ENCODE data around the gene CYP19A1. TPM values are rescaled to one million over a fixed set of nuclear protein-coding genes. Genes with fewer than 3 reads are reported as not detected.

CYP19A1 gene
- total and polyA plus RNA-seq, 5 donors from 2014 or later, result 0.52 TPM; not detected in 4

DNA sequence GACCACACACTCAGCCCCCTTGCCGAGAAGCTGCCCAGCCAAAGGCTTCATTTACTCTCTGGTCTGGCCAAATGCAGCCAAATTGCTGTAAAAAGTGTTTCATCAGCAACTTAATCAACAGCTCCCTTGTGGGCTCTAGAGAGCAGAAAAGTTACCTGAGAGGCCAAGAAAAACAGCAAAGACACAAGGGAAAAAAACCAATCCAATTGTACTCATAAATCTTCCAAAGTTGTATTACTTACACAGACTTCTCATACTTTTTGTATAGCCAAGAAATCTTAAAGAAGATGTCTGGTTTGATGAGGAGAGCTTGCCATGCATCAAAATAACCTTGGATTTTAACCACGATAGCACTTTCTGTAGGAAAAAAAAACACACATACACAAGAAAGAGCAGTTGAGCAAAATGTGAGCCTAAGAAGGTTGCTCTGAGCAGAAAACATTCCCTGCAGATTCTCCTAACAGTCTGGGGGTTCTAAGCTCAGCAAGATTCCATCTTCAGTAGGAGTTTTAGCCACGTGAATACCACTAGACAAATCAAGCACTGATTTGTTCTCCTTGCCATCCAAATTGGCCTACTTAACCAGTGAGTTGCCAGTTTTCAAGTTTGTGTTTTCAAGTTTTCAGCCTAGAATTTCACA is 120.0 kb downstream of the CYP19A1 start:
- Histone ChIP-seq H3K27ac (ENCODE audit: insufficient read depth, low read length, poor library complexity, severe bottlenecking) (no peak overlapping the region), H3K27me3 (ENCODE audit: control insufficient read depth, insufficient read depth, low read length) (peaks cover 2% of the 10 kb centered on the region), H3K36me3 (ENCODE audit: control insufficient read depth, insufficient read depth, low read length) (no peaks in the 10 kb centered on the region), H3K4me3 (ENCODE audit: low read depth, low read length) (no peak overlapping the region), H3K4me1 (ENCODE audit: control insufficient read depth, insufficient read depth, low read length, poor library complexity, severe bottlenecking) (no peaks in the 10 kb centered on the region), H3K9me3 (ENCODE audit: control insufficient read depth in 2 of 2, low read length in 2 of 2) (no peaks in the 10 kb centered on the region)
- Mint-ChIP-seq H3K36me3 (no peaks in the 10 kb centered on the region), H3K27me3 (peaks cover 18% of the 10 kb centered on the region), H3K4me1 (no peaks in the 10 kb centered on the region), H3K27ac (no peak overlapping the region), H3K9me3 (peaks cover 0 to 3% (median 0%) of the 10 kb centered on the region in 7 donors), H3K4me3 (no peak overlapping the region)
- ATAC-seq (ENCODE audit: low read depth in 2 of 2) (no peak), DNase-seq (no peak)

DNA sequence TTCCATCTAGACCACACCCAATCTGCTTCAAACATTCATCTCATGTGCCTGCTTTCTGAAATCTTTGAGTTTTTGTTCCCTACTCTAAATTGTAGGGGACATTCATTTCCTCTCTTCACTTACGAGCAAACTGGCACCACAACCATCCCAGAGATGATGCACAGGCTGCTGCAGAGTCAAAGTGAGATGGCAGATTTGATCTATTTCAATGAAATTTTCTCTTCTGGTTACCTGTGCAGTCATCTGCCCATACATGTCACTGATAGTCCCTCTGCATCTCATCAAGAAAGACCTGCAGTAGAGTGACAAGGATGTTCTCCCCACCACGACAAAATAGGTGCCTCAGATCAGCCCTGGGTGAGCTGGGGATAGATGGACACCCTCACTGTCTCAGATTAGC is 125.5 kb downstream of the CYP19A1 start:
- Histone ChIP-seq H3K4me1 (ENCODE audit: control insufficient read depth, insufficient read depth, low read length, poor library complexity, severe bottlenecking) (no peaks in the 10 kb centered on the region), H3K27ac (ENCODE audit: insufficient read depth, low read length, poor library complexity, severe bottlenecking) (no peak overlapping the region), H3K9me3 (ENCODE audit: control insufficient read depth in 2 of 2, low read length in 2 of 2) (no peaks in the 10 kb centered on the region), H3K27me3 (ENCODE audit: control insufficient read depth, insufficient read depth, low read length) (peaks cover 2% of the 10 kb centered on the region), H3K4me3 (ENCODE audit: low read depth, low read length) (no peak overlapping the region), H3K36me3 (ENCODE audit: control insufficient read depth, insufficient read depth, low read length) (no peaks in the 10 kb centered on the region)
- ATAC-seq (ENCODE audit: low read depth in 2 of 2) (no peak), DNase-seq (no peak)
- Mint-ChIP-seq H3K4me3 (no peak overlapping the region), H3K27ac (no peak overlapping the region), H3K36me3 (no peaks in the 10 kb centered on the region), H3K27me3 (peaks cover 19% of the 10 kb centered on the region), H3K9me3 (peaks cover 0 to 3% (median 0%) of the 10 kb centered on the region in 7 donors), H3K4me1 (no peaks in the 10 kb centered on the region)

DNA sequence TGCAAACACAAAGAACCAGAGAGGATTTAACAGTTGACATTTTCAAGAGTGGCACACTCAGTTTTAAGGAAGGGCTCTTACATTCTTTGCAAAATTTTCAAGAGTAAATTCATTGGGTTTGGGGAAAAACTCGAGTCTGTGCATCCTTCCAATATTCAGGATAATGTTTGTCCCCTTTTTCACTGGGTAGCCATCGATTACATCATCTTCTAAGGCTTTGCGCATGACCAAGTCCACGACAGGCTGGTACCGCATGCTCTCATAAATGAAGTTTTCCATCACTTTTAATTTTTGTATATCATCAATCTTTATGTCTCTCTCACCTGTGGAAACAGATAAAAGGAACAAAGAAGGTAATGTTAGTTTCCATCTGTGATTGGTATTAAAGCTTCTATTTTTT is 126.2 kb downstream of the CYP19A1 start:
- H3K9me3 ChIP-seq (ENCODE audit: control insufficient read depth in 2 of 2, low read length in 2 of 2), result no peaks in the 10 kb centered on the region
- Mint-ChIP-seq H3K36me3 (no peaks in the 10 kb centered on the region), H3K4me3 (no peak overlapping the region), H3K4me1 (no peaks in the 10 kb centered on the region), H3K9me3 (peaks cover 0 to 3% (median 0%) of the 10 kb centered on the region in 7 donors), H3K27ac (no peak overlapping the region), H3K27me3 (peaks cover 20% of the 10 kb centered on the region)
- DNase-seq (no peak), ATAC-seq (ENCODE audit: low read depth in 2 of 2) (no peak)
- no peak overlapping the region for H3K27ac ChIP-seq (ENCODE audit: insufficient read depth, low read length, poor library complexity, severe bottlenecking)
- H3K4me1 ChIP-seq (ENCODE audit: control insufficient read depth, insufficient read depth, low read length, poor library complexity, severe bottlenecking), result no peaks in the 10 kb centered on the region
- no peak overlapping the region for H3K4me3 ChIP-seq (ENCODE audit: low read depth, low read length)
- H3K27me3 ChIP-seq (ENCODE audit: control insufficient read depth, insufficient read depth, low read length), result peaks cover 2% of the 10 kb centered on the region
- H3K36me3 ChIP-seq (ENCODE audit: control insufficient read depth, insufficient read depth, low read length), result no peaks in the 10 kb centered on the region

DNA sequence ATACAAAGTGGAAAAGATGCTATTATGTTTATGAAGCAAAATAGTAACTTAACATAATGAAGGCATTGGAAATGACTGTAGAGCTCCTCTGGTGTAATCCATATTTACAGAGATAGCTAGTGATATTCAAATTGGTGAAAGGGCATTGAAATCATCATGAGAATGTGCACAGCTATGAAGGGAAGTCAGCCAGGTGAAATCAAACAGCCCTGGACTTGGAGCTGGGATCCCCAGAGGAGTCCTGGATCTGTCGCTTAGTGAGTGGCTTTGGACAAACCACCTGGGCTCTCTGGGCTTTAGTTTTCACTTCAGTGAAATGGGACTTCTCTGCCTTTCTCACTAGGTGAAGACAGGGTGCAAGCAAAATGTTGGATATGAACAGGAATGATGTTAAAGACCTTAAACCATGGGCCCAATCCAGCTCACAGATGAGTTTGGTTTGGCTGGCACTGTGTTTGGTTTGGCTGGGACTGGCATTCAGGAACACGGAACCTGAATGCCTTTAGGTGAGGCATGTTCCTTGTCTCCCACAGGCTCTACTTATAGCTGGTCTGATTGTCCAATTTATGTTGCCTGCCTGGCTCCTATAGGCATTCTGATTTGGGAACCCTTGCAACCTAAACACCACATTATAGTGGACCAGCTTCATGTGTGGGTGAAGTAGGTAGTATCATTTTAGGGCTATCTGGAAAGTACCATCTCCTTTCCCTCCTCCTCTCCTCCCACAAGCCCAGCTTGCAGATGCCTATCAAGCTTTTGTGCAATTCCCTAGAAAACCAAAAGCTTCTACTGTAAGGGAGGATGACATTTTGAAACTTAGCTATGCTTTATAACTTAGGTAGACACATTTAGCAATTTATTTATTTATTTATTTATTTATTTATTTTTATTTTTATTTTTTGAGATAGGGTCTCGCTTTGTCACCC is 133.1 kb downstream of the CYP19A1 start:
- peaks cover 16% of the 10 kb centered on the region for H3K27me3 Mint-ChIP-seq
- ATAC-seq (ENCODE audit: low read depth in 2 of 2), result no peak

DNA sequence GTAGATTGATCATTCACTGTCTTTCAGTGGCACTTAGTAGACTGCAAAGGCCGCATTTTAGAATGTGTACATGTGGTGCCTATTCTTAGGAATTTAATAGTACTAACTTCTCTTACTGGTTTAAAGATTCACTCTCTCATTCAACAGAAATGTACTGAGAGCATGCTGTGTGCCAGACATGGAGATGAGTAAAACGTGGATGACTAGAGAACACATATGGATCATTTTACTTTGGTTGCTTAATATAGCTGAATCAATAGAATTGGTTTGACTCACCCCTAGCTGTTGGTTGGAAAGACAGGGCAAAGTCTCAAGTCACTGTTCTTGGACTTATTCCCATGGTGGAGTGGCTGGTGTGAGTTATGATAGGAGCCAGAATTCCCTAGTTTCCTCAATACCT is 134.6 kb downstream of the CYP19A1 start:
- no peak overlapping the region for H3K4me3 ChIP-seq (ENCODE audit: low read depth, low read length)
- H3K9me3 ChIP-seq (ENCODE audit: control insufficient read depth in 2 of 2, low read length in 2 of 2), result no peaks in the 10 kb centered on the region
- H3K9me3 Mint-ChIP-seq, result no peaks in the 10 kb centered on the region
- no peaks in the 10 kb centered on the region for H3K4me1 Mint-ChIP-seq
- H3K4me3 Mint-ChIP-seq, result no peak overlapping the region
- H3K4me1 ChIP-seq (ENCODE audit: control insufficient read depth, insufficient read depth, low read length, poor library complexity, severe bottlenecking), result no peaks in the 10 kb centered on the region
- no peak overlapping the region for H3K27ac Mint-ChIP-seq
- DNase-seq, result no peak
- H3K27me3 Mint-ChIP-seq, result peaks cover 16% of the 10 kb centered on the region
- H3K36me3 Mint-ChIP-seq, result no peaks in the 10 kb centered on the region
- no peak for ATAC-seq (ENCODE audit: low read depth in 2 of 2)
- no peak overlapping the region for H3K27ac ChIP-seq (ENCODE audit: insufficient read depth, low read length, poor library complexity, severe bottlenecking)
- peaks cover 5% of the 10 kb centered on the region for H3K27me3 ChIP-seq (ENCODE audit: control insufficient read depth, insufficient read depth, low read length)
- no peaks in the 10 kb centered on the region for H3K36me3 ChIP-seq (ENCODE audit: control insufficient read depth, insufficient read depth, low read length)

More for the DNA sequence above, 133.1 kb downstream of the CYP19A1 start:
- H3K27me3 ChIP-seq (ENCODE audit: control insufficient read depth, insufficient read depth, low read length), result peaks cover 5% of the 10 kb centered on the region
- no peaks in the 10 kb centered on the region for H3K4me1 ChIP-seq (ENCODE audit: control insufficient read depth, insufficient read depth, low read length, poor library complexity, severe bottlenecking)
- H3K4me1 Mint-ChIP-seq, result no peaks in the 10 kb centered on the region
- H3K9me3 ChIP-seq (ENCODE audit: control insufficient read depth in 2 of 2, low read length in 2 of 2), result no peaks in the 10 kb centered on the region
- no peak overlapping the region for H3K27ac Mint-ChIP-seq
- DNase-seq, result no peak
- no peak overlapping the region for H3K4me3 Mint-ChIP-seq
- H3K4me3 ChIP-seq (ENCODE audit: low read depth, low read length), result no peak overlapping the region
- H3K9me3 Mint-ChIP-seq, result no peaks in the 10 kb centered on the region
- no peaks in the 10 kb centered on the region for H3K36me3 Mint-ChIP-seq
- no peaks in the 10 kb centered on the region for H3K36me3 ChIP-seq (ENCODE audit: control insufficient read depth, insufficient read depth, low read length)
- H3K27ac ChIP-seq (ENCODE audit: insufficient read depth, low read length, poor library complexity, severe bottlenecking), result no peak overlapping the region

DNA sequence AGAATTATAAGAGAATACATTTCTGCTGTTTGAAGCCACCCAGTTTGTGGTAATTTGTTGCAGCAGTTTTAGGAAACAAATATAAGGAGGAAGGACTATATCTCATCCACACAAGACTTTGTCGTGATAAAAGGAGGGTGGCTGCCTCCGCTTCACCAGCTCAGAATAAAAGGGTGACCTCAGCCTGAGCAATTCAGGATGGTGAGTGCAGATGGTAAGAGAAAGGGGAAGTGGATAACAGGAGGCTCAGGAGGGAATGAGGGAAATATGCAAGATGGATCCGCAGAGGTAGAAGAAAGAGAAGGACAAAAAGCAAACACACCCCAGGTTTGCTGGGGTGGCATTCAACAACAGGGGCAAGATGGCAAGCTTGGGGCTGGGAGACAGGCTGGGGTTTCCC is 135.6 kb downstream of the CYP19A1 start:
- Histone ChIP-seq H3K4me3 (ENCODE audit: low read depth, low read length) (no peak overlapping the region), H3K9me3 (ENCODE audit: control insufficient read depth in 2 of 2, low read length in 2 of 2) (no peaks in the 10 kb centered on the region), H3K27ac (ENCODE audit: insufficient read depth, low read length, poor library complexity, severe bottlenecking) (no peak overlapping the region), H3K27me3 (ENCODE audit: control insufficient read depth, insufficient read depth, low read length) (peaks cover 5% of the 10 kb centered on the region), H3K36me3 (ENCODE audit: control insufficient read depth, insufficient read depth, low read length) (no peaks in the 10 kb centered on the region), H3K4me1 (ENCODE audit: control insufficient read depth, insufficient read depth, low read length, poor library complexity, severe bottlenecking) (no peaks in the 10 kb centered on the region)
- DNase-seq (no peak), ATAC-seq (ENCODE audit: low read depth in 2 of 2) (no peak)
- no peaks in the 10 kb centered on the region for H3K4me1 Mint-ChIP-seq
- no peak overlapping the region for H3K4me3 Mint-ChIP-seq
- no peaks in the 10 kb centered on the region for H3K9me3 Mint-ChIP-seq
- no peak overlapping the region for H3K27ac Mint-ChIP-seq
- peaks cover 24% of the 10 kb centered on the region for H3K27me3 Mint-ChIP-seq
- no peaks in the 10 kb centered on the region for H3K36me3 Mint-ChIP-seq

DNA sequence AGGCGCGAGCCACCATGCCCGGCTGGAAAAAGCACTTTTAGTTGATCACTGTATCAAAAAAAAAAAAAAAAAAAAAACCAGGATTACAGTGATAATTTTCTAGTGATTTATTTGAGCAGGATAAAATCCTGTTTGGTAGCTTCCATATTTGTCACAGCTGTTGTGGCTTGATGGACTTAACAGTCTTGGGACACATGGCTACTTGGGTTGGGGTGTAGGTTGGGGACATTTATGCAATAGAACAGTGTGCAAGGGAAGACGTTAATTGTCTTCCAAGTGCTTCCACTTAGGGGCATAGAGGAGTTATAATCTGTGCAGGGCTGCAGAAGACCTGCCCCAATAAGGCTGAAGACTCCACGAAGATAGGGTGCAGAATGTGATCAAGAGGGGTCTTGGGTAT is 136.8 kb downstream of the CYP19A1 start:
- Histone ChIP-seq H3K4me1 (ENCODE audit: control insufficient read depth, insufficient read depth, low read length, poor library complexity, severe bottlenecking) (no peaks in the 10 kb centered on the region), H3K9me3 (ENCODE audit: control insufficient read depth in 2 of 2, low read length in 2 of 2) (no peaks in the 10 kb centered on the region), H3K36me3 (ENCODE audit: control insufficient read depth, insufficient read depth, low read length) (no peaks in the 10 kb centered on the region), H3K4me3 (ENCODE audit: low read depth, low read length) (no peak overlapping the region), H3K27ac (ENCODE audit: insufficient read depth, low read length, poor library complexity, severe bottlenecking) (no peak overlapping the region), H3K27me3 (ENCODE audit: control insufficient read depth, insufficient read depth, low read length) (peaks cover 5% of the 10 kb centered on the region)
- ATAC-seq (ENCODE audit: low read depth in 2 of 2) (no peak), DNase-seq (no peak)
- Mint-ChIP-seq H3K36me3 (no peaks in the 10 kb centered on the region), H3K9me3 (no peaks in the 10 kb centered on the region), H3K4me1 (no peaks in the 10 kb centered on the region), H3K4me3 (no peak overlapping the region), H3K27me3 (peaks cover 19% of the 10 kb centered on the region), H3K27ac (no peak overlapping the region)

All from CD4-positive, CD25-positive, alpha-beta regulatory T cell (primary cell).